Stomach smooth muscle (tissue), 2 donors: ENCODE data around the gene JAML.

Experiments used
- H3K27ac ChIP-seq: one replicate; pipeline ENCODE4 v1.7.0; 2013; ENCODE audit warnings: mild to moderate bottlenecking, low read length, inconsistent platforms
- H3K27me3 ChIP-seq, 2 donors: one replicate each; pipeline ENCODE4 v1.7.0; 2013; ENCODE audit warnings: low read length in 2 of 2; ENCODE audit not compliant: insufficient read depth in 2 of 2, control insufficient read depth in 1 of 2
- H3K36me3 ChIP-seq, 2 donors: one replicate each; pipeline ENCODE4 v1.7.0; 2013; ENCODE audit warnings: low read length in 2 of 2; ENCODE audit not compliant: control insufficient read depth in 2 of 2, insufficient read depth in 2 of 2
- H3K4me1 ChIP-seq: one replicate; pipeline ENCODE4 v1.7.0; 2013; ENCODE audit warnings: low read length; ENCODE audit not compliant: control insufficient read depth, insufficient read depth
- H3K4me3 ChIP-seq, 2 donors: one replicate each; pipeline ENCODE4 v1.7.0; 2013; ENCODE audit warnings: low read length in 2 of 2
- H3K9ac ChIP-seq, 2 donors: one replicate each; pipeline ENCODE4 v1.7.0; 2013; ENCODE audit warnings: low read length in 2 of 2, mild to moderate bottlenecking in 1 of 2
- H3K9me3 ChIP-seq, 2 donors: one replicate each; pipeline ENCODE4 v1.7.0; 2013; ENCODE audit warnings: low read length in 2 of 2; ENCODE audit not compliant: control insufficient read depth in 2 of 2
- donor health status: healthy.
- donor health status: Pancreatic carcinoma.

The JAML gene

GRCh38 chr11:118226781-118227180, 2.0 kb upstream of the JAML start:
- no peak overlapping the region for H3K4me3 ChIP-seq
- no peak overlapping the region for H3K9ac ChIP-seq
- H3K36me3 ChIP-seq: no peaks in the 10 kb centered on the region
- H3K9me3 ChIP-seq: no peaks in the 10 kb centered on the region
- no peak overlapping the region for H3K27ac ChIP-seq
- peaks cover 0 to 4% of the 10 kb centered on the region in 2 donors for H3K27me3 ChIP-seq
- no peaks in the 10 kb centered on the region for H3K4me1 ChIP-seq

GRCh38 chr11:118226296-118226695, 1.5 kb upstream of the JAML start:
- H3K4me3 ChIP-seq: no peak overlapping the region
- H3K9me3 ChIP-seq: no peaks in the 10 kb centered on the region
- H3K27ac ChIP-seq: no peak overlapping the region
- no peaks in the 10 kb centered on the region for H3K4me1 ChIP-seq
- H3K36me3 ChIP-seq: no peaks in the 10 kb centered on the region
- no peak overlapping the region for H3K9ac ChIP-seq
- H3K27me3 ChIP-seq: peaks cover 2 to 4% of the 10 kb centered on the region in 2 donors

- Histone ChIP-seq H3K27ac (no peak overlapping the region), H3K36me3 (no peaks in the 10 kb centered on the region), H3K9me3 (no peaks in the 10 kb centered on the region), H3K27me3 (peaks cover 6 to 12% of the 10 kb centered on the region in 2 donors), H3K9ac (no peak overlapping the region), H3K4me1 (no peaks in the 10 kb centered on the region), H3K4me3 (no peak overlapping the region)
These were observed 819 bp downstream of the JAML start for GRCh38 chr11:118223992-118224391.

GRCh38 chr11:118223570-118223969, 1.2 kb downstream of the JAML start:
- Histone ChIP-seq H3K4me1 (no peaks in the 10 kb centered on the region), H3K9ac (no peak overlapping the region), H3K27ac (no peak overlapping the region), H3K9me3 (no peaks in the 10 kb centered on the region), H3K4me3 (no peak overlapping the region), H3K27me3 (peaks cover 6 to 12% of the 10 kb centered on the region in 2 donors), H3K36me3 (no peaks in the 10 kb centered on the region)

- H3K4me3 ChIP-seq: no peak overlapping the region
- no peak overlapping the region for H3K27ac ChIP-seq
- no peaks in the 10 kb centered on the region for H3K4me1 ChIP-seq
- H3K9ac ChIP-seq: no peak overlapping the region
- no peaks in the 10 kb centered on the region for H3K36me3 ChIP-seq
- H3K27me3 ChIP-seq: peaks cover 6 to 16% of the 10 kb centered on the region in 2 donors
- H3K9me3 ChIP-seq: no peaks in the 10 kb centered on the region
These were observed 2.4 kb downstream of the JAML start for GRCh38 chr11:118222437-118222836.

- no peaks in the 10 kb centered on the region for H3K4me1 ChIP-seq
- H3K4me3 ChIP-seq: no peak overlapping the region
- H3K9me3 ChIP-seq: no peaks in the 10 kb centered on the region
- no peak overlapping the region for H3K27ac ChIP-seq
- no peak overlapping the region for H3K9ac ChIP-seq
- H3K36me3 ChIP-seq: no peaks in the 10 kb centered on the region
- H3K27me3 ChIP-seq: peaks cover 6 to 16% of the 10 kb centered on the region in 2 donors
These were observed 3.4 kb downstream of the JAML start for GRCh38 chr11:118221419-118221818.

GRCh38 chr11:118219732-118220131, 5.1 kb downstream of the JAML start:
- Histone ChIP-seq H3K36me3 (no peaks in the 10 kb centered on the region), H3K27me3 (peaks cover 6 to 16% of the 10 kb centered on the region in 2 donors), H3K4me1 (no peaks in the 10 kb centered on the region), H3K9ac (no peak overlapping the region), H3K4me3 (no peak overlapping the region), H3K27ac (no peak overlapping the region), H3K9me3 (no peaks in the 10 kb centered on the region)

- H3K9ac ChIP-seq: no peak overlapping the region
- no peaks in the 10 kb centered on the region for H3K36me3 ChIP-seq
- H3K4me3 ChIP-seq: no peak overlapping the region
- H3K4me1 ChIP-seq: no peaks in the 10 kb centered on the region
- no peaks in the 10 kb centered on the region for H3K9me3 ChIP-seq
- no peak overlapping the region for H3K27ac ChIP-seq
- peaks cover 6 to 16% of the 10 kb centered on the region in 2 donors for H3K27me3 ChIP-seq
These were observed 5.6 kb downstream of the JAML start for GRCh38 chr11:118219244-118219643.

- H3K9ac ChIP-seq: no peak overlapping the region
- no peaks in the 10 kb centered on the region for H3K9me3 ChIP-seq
- no peaks in the 10 kb centered on the region for H3K36me3 ChIP-seq
- no peaks in the 10 kb centered on the region for H3K4me1 ChIP-seq
- H3K27ac ChIP-seq: no peak overlapping the region
- peaks cover 11 to 16% of the 10 kb centered on the region in 2 donors for H3K27me3 ChIP-seq
- H3K4me3 ChIP-seq: no peak overlapping the region
These were observed 7.2 kb downstream of the JAML start for GRCh38 chr11:118217575-118217974.

- Histone ChIP-seq H3K27ac (no peak overlapping the region), H3K4me3 (no peak overlapping the region), H3K4me1 (no peaks in the 10 kb centered on the region), H3K36me3 (no peaks in the 10 kb centered on the region), H3K27me3 (peaks cover 8 to 16% of the 10 kb centered on the region in 2 donors), H3K9me3 (no peaks in the 10 kb centered on the region), H3K9ac (no peak overlapping the region)
These were observed 8.0 kb downstream of the JAML start for GRCh38 chr11:118216621-118217481.

GRCh38 chr11:118215765-118216164, 9.0 kb downstream of the JAML start:
- no peaks in the 10 kb centered on the region for H3K36me3 ChIP-seq
- no peak overlapping the region for H3K9ac ChIP-seq
- no peaks in the 10 kb centered on the region for H3K4me1 ChIP-seq
- no peaks in the 10 kb centered on the region for H3K9me3 ChIP-seq
- H3K4me3 ChIP-seq: no peak overlapping the region
- peaks cover 9 to 13% of the 10 kb centered on the region in 2 donors for H3K27me3 ChIP-seq
- H3K27ac ChIP-seq: no peak overlapping the region
